ENCODE data around the gene CDC42SE2. TPM values are rescaled to one million over a fixed set of nuclear protein-coding genes. Genes with fewer than 3 reads are reported as not detected.

Gene CDC42SE2, protein sequence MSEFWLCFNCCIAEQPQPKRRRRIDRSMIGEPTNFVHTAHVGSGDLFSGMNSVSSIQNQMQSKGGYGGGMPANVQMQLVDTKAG
- polyA plus RNA-seq (2014; cell fraction: cytosol; rRNA removed) = 13.8 and 14.2 TPM in 2 replicates
- 9.7 TPM in 2 replicates for polyA plus RNA-seq (2014; cell fraction: nucleus; rRNA removed)

DNA sequence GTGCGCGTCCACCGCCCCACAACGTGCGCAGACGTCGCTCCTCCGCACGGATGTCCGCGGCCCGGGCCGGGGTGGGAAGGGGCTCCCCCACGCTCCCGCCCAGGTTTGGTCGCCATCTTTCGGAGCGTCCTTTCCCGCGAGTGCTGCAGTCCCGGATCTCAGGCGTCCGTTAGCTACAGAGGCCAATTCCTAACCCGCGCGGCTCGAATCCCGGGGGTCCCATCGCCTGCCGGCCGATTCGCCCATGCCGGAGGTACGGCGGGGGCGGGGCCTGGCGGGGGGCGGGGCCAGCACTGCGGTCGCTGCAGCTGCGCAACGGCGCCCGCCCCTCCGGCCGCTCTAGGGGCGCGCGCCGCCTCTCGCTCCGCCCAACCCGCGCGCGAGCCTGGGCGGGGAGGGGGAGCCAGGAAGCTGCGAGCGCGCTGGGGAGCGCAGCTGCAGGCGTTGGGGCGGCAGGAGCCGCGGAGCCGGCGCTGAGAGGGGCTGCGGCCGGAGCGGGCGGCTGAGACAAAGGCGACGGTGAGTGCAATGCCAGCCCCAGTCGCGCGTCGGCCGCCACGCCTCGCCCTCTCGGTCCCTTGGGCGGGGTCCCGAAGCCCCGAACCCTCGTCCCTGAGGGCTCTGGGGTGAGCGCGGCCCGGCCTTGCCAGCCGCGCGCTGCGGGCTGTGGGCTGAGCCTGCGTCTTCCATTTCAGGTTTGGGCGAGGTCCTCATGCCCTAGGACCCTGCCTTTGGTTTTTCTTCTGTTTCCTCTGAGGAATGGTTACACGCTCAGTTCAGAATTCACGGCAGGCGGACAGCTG, at the start of gene CDC42SE2:
Gene CDC42SE2 (plus strand): TSS at position 406 of the 803 bp plus-strand sequence. CDS start 95,441 bp downstream, outside the sequence.
- DNase-seq (ENCODE audit: low spot score) = peak; percentile 85

DNA sequence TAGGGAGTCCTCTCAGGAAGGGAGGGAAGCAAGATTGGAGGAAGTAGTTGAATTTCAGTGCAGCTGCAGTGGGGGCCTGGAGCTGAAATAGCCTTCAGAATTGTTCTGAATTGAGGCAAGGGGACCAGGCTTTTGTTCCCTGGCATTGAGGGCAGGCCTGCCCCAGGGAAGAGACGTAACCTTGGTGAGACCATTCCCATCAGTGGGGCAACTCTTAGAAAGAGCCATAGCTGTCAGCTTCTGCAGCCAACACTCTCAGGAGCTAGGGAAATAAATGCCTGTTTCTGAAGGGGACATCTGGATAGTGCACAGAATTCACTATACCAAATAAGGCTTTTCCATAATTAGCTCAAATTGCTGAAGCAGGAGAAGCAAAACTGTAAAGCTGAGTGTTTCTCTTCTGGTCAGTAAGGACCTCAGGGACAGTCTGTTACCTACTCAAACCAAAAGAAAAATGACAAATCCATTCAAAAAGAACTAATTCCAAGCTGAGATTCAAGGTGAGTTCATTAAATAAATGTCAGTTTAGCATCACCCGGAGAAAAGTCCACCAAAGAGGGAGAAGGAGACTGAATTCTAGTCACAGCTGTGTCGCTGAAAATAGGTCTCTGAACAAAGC, 49.1 kb upstream of the CDC42SE2 start:
- DNase-seq (ENCODE audit: low spot score) = peak; percentile 35

DNA sequence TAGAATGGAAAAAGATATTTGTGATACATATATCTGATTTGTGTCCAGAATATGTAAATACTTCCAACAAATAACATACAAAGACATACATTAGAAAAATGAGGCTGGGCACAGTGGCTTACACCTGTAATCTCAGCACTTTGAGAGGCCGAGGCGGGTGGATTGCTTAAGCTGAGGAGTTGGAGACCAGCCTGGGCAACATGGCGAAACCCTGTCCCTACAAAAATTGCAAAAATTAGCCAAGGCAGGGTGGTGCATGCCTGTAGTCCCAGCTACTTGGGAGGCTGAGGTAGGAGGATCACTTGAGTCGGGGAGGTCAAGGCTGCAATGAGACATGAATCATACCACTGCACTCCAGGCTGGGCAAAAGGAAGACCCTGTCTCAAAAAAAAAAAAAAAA, 46.1 kb upstream of the CDC42SE2 start:
- DNase-seq (ENCODE audit: low spot score) = no peak

DNA sequence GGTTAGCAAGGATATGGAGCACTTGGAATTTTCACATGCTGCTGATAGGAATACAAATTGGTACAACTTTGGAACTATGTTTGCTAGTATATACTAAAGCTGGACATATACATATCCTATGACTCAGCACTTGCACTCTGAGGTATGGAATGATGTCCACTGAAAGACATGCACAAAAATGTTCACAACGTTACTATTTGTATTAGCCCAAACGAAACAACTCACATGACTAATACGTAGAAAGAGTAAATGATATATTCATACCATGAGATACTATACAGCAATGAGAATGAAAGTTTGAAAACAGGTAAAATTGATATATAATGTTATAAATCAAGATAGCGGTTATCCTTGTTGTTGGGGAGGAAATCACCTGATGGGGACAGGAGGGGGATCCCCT, 45.5 kb upstream of the CDC42SE2 start:
- DNase-seq (ENCODE audit: low spot score) = no peak

DNA sequence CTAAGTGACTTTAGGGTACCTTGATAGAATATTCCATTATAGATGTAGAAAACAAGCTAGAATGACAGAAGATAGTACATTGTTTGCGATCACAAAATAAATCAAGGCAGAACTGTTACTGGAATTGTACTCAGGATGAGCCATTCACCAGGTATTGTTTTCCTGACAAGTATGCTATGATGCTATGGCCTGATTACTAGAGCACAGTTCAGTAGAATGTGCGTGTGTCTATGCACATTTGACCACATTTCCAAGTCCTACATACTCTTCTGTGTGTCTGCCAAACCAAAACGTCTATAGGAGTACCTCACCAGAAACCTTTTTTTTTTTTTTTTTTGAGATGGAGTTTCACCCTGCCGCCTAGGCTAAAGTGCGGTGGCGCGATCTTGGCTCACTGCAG, 43.3 kb upstream of the CDC42SE2 start:
- no peak for DNase-seq (ENCODE audit: low spot score)

DNA sequence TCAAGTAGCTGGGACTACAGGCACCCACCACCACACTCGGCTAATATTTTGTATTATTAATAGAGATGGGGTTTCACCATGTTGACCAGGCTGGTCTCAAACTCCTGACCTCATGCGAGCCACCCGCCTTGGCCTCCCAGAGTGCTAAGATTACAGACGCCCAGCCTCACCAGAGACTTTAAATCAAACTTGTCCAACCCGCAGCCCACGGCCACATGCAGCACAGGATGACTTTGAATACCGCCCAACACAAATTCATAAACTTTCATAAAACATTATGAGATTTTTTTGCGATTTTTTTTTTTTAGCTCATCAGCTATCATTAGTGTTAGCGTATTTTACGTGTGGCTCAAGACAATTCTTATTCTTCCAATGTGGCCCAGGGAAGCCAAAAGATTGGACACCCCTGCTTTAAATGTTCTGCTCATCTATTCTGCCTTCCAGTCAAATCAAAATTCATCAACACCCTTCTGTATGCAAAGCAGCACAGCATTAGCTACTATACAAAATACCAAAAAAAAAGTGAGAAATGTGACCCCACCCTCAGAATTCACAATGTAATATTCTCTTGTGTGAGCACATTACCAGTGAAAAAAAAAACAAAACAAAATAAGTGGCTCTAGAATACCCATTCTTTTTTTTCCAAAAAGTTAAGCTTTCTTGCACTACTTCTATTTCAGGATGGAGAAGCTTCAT, 42.7 kb upstream of the CDC42SE2 start:
- DNase-seq (ENCODE audit: low spot score) = no peak

DNA sequence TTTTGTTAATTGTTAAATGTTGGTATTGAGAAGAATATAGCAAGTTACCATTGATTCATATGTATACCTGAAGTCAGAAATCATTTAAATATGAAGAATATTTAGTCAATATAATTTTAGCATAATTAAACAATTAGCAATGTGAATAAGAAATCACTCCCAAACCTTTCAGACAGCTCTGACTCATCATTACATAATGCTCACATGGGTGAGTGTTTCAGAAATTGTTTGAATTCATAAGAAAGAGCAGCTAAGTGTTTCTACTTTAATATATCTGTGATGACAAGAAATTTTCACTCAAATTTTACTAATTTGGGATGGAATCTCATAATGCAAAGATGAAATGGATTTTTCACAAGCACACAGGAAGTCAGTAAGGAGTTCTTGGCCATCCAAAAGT, 42.0 kb upstream of the CDC42SE2 start:
- no peak for DNase-seq (ENCODE audit: low spot score)

DNA sequence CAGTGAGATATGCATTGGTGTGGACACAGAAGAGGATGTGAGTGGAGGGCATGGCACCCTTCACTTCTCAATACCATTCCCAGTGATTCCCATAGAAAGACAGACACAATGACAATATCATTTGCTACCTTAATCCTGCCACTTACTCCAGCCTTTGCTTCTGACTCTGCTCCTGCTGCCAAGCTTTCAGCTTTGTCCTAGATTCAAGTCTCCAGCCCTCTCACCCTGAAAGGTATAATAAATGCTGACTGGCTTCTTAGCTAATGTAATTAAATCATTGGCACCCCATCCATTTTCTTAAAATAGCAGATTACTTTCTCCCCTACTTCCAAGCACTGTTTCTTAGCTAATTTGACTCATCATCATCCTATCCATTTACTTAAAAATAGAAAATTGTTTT, 41.1 kb upstream of the CDC42SE2 start:
- DNase-seq (ENCODE audit: low spot score) = no peak

DNA sequence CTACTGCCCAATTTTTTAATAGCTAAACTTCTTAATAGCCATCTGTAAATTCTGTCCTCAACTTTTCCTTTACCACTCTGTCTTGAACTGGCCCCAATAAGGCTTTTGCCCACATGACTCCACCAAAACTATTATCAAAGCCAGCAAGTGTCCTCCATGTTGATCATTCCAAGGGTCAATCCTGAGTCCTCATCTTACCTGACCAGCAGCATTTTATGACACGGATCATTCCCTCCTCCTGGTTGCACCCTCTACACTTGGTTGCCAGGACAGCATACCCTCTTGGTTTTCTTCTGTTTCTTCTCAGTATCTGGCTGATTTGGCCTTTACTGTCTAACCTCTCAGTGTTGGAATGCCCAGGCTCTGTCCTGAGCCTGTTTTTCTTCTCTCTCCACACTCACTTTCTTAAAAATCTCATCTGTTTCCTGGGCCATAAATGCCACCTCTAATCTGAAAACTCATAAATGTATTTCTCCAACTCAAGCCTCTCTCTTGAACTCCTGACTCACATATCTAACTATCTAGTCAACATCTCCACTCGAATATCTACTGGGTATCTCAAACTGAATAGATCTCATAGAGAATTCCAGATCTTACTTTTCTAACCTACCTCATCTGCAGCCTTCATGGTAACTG, 40.0 kb upstream of the CDC42SE2 start:
- DNase-seq (ENCODE audit: low spot score) = no peak

DNA sequence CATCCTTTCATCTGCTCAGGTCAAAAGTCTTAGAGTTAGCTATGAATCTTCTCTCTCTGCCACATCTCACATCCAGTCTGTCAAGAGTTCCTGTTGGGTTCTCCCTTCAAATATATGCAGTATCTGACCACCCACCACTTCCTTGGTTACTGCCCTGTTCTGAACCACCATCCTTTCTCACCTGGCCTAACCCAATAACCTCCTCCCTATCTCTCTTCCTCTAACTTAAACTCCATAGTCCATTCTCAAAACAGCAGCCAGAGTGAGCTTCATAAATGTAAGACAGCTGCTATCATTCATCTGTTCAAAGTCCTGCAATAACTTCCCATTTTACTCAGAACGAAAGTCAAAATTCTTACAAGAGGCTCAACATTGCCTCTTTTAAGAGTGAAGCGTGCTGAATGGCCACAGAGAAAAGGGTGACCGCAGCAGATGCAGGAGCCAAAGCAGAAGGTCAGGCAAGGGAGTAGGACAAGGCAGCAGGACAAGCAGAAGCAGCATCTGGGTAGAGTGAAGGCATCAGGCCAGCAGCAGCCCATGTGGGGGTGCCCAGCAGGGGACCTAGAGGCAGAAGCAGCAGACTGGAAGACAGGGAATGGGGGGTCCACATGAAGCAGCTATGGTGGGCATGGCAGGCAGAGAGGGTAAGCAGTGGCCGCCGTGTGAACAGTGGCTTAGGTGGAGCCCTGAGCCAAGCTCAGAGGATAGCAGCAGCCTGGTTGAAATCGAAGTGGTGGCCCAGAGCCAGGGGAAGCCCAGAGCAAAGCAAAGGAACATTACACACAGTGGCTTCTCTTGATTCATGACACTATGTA, 39.3 kb upstream of the CDC42SE2 start:
- DNase-seq (ENCODE audit: low spot score) = no peak

DNA sequence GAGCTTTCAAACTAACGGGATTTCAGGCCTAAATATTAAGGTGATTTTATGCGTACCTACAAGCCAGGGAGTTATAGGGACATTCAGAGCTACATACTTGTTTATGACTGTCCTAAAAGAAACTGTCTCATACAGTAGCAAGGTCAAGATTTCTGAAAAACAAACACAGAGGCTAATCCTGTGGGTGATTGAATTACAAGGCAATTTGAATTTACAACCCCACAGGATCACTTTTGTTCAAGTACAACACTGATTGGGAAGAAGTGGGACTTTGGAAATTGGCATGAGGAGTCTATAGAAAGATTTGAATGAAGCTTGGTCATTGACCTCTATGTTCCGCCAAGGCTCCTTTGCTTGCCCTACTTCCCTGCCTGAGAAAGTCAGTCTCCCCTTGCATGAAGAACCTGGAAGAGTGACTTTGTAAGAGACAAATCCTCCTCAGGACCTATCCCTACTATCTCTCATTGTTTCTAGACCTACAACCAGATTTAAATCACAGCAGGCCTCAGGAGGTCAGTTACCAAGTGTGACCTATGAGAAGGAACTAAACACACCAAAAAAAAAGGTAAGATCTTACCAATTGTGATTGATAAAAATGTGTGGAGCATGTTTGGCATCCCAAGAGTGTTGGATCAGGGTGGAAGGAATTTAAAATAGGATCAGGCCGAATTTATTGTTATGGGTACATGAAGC, 38.4 kb upstream of the CDC42SE2 start:
- no peak for DNase-seq (ENCODE audit: low spot score)

DNA sequence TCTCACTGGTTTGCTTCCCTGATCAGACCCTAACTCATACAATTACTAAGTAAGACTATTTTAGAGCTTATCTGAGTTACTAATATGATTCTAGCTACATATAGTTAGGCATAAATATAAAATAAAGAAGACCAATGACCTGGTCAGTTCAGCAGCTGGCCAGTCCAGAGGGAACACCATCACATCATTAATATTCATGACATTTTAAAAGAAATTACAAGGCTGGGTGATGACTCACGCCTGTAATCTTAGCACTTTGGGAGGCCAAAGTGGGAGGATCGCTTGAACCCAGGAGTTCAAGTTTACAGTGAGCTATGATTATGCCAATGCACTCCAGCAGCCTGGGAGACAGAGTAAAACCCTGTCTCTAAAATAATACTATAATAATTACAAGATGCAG, 37.0 kb upstream of the CDC42SE2 start:
- no peak for DNase-seq (ENCODE audit: low spot score)

DNA sequence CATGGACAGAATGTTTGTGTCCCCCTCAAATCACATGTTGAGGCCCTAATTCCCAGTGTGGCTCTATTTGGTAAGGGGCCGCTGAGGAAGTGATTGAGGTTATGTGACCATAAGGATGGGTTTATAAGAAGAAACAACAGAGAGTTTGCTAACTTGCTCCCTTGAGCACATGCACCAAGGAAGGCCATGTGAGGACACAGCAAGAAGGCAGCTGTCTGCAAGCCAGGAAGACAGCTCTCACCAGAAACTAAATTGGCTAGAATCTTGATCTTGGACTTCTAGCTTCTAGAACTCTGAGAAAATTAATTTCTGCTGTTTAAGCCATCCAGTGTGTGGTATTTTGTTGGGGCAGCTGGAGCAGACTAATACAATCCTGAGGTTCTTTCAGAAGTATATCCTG, 35.2 kb upstream of the CDC42SE2 start:
- DNase-seq (ENCODE audit: low spot score) = no peak

DNA sequence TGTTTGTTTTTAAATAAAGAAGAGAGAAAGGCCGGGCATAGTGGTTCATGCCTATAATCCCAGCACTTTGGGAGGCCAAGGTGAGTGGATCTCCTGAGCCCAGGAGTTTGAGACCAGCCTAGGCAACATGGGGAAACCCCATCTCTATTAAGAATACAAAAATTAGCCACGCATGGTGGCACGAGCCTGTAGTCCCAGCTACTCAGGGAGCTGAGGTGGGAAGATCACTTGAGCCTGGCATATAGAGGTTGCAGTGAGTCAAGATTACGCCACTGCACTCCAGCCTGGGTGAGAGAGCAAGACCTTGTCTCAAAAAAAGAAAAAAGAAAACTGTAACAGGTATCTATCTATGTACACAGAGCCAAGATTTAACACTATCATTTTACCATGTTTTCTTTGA, 34.2 kb upstream of the CDC42SE2 start:
- DNase-seq (ENCODE audit: low spot score) = no peak

DNA sequence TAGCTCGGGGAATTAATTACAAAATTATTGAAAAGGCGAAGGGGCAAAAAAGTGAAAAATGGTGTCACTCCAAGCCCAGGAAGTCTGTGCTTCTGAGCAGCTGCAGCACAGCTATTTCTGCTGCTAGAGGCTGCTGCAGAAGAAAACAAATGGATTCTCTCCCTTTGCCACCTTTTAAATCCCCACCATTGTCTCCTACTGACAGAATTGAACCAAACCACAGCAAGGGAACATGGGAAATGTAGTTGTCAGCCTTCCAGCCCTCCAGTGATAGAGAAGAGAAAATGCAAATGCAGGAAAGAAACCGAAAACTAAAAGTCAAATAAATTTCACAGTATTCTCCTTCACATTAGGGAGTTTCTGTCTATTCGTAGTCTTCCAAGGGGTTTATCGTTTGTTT, 33.4 kb upstream of the CDC42SE2 start:
- DNase-seq (ENCODE audit: low spot score) = no peak

DNA sequence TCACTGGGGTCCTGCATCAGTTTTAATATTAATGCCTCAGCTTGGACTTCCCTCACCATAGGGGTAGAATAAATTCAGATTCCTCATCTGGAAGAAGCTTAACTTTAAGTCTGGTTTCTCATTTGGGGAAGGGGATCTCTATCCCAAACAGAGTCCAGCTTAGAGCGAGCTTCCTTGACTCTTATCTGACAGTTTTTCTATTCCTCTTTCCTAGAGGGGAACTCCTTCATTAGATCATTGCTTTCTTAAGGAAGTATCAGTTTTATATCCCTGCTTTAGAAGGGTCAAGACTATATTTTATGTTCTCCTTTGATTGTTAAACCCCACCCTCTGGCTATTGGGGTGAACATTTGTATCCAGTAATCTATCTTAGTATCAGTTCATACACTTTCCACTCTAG, 24.2 kb upstream of the CDC42SE2 start:
- DNase-seq (ENCODE audit: low spot score) = no peak

DNA sequence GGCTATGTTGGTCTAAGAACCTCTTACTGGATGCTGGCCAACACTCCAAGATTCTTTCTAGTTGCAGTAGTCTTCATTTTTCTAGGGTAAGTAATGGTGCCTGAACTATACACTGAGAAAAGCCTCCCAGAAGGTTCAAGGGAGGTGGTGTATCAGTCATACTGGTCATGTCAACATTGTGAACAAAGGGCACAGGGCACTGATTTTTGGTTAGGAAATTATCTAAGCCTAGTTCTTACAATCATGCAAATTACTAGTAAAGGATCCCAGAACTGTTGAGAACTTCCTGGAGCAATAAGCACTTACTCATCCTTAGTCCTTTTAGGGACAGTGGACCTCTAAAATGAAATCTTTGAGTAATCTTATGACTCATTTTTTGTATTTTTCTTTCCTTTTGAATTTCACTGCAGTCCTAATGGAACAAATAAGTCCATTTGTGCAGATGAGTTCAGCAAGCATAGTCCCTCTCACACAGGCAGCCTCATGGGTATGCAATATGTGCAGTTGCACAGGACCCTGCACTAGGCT, 21.1 kb upstream of the CDC42SE2 start:
- DNase-seq (ENCODE audit: low spot score) = no peak

DNA sequence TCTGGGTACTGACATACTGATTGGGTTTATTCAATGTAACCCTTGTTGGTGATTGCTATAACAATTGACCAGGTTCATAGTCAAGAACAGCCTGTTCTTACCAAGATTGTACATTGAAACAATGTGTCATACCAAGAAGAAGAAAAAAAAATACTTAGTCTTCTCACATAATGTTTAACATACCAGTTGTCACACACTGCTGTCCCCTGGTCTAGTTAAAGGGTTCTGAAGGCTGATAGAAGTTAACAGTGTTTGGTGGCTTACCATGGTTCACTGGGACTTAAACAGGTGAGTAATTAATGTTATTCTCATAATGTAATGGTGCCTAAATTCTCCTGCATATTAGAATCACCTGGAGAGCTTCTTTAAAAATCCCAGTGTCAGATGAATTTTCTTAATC, 18.5 kb upstream of the CDC42SE2 start:
- DNase-seq (ENCODE audit: low spot score) = no peak

DNA sequence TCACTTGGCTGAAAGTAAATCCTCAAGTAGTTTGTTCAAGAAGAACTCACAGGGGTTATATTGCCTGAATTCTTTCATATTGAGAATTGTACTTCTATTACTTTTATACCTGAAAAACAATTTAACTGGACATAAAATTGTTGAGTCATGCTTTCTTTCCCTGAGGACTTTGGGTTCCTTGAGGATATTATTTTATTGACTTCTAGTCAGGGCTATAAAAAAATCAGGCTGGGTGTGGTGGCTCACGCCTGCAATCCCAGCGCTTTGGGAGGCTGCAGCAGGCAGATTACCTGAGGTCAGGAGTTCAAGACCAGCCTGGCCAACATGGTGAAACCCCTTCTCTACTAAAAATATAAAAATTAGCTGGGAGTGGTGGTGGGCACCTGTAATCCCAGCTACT, 17.9 kb upstream of the CDC42SE2 start:
- no peak for DNase-seq (ENCODE audit: low spot score)

DNA sequence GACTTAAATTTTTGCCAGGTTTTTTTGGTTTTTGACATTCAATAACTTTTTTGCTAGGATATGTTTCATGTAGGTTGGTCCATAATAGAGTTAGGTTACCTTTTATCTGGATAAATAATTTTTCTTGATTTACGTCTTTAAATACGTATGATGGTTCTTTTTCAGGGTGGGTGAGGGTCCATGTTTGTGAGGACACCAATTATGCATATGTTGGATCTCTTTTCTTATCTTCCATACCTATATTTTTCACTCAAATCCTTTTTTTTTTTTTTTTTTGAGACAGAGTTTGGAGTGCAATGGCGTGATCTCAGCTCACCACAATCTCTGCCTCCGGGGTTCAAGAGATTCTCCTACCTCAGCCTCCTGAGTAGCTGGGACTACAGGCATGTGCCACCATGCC, 17.3 kb upstream of the CDC42SE2 start:
- DNase-seq (ENCODE audit: low spot score) = no peak
